HFFc6 (cell line): ENCODE measurements around the gene PHF3. TPM values are rescaled to one million over a fixed set of nuclear protein-coding genes. Genes with fewer than 3 reads are reported as not detected.

Experiments
- DNase-seq: peaks from one replicate; pipeline ENCODE4 v3.0.0-alpha.2; 2018
- H3K27ac Mint-ChIP-seq: 2 replicates; pipeline ENCODE4 v1.8.0; 2020; ENCODE audit warnings: mild to moderate bottlenecking, mixed read lengths
- H3K27me3 Mint-ChIP-seq: 2 replicates; pipeline ENCODE4 v1.8.0; 2021; ENCODE audit warnings: mild to moderate bottlenecking, moderate library complexity, mixed read lengths; ENCODE audit not compliant: insufficient read depth
- H3K36me3 Mint-ChIP-seq: 2 replicates; pipeline ENCODE4 v1.8.0; 2021; ENCODE audit warnings: low read depth, mixed read lengths
- H3K4me1 Mint-ChIP-seq: 2 replicates; pipeline ENCODE4 v1.8.0; 2020; ENCODE audit warnings: low read depth, mixed read lengths
- H3K4me3 Mint-ChIP-seq: 2 replicates; pipeline ENCODE4 v1.8.0; 2020; ENCODE audit warnings: mild to moderate bottlenecking, moderate library complexity, mixed read lengths
- H3K9me3 Mint-ChIP-seq: 2 replicates; pipeline ENCODE4 v1.8.0; 2020; ENCODE audit warnings: mild to moderate bottlenecking, mixed read lengths
- CTCF ChIP-seq: fragments of 200-600 bp; sonication (generic); IDR thresholded peaks from 2 replicates; pipeline ENCODE4 v1.5.0; 2021; ENCODE audit warnings: antibody characterized with exemption, mild to moderate bottlenecking
- total RNA-seq, 6 experiments: library from RNA; stranded (reverse); fragmentation: NEBNext Ultra II Directional; extraction: Animal tissue kit (Norgen Biotek cat#: 25700); gene quantifications; 2 replicates in 1 of 6; 3 replicates in 5 of 6; pipeline ENCODE4 v1.2.3, GENCODE V29; 2021

Gene PHF3
- total RNA-seq, 6 experiments from 2014 or later = 22.4 to 27.8 (median 26.2) TPM

GRCh38 chr6:63674635-63675034 lies 39.0 kb downstream of the PHF3 start:
- H3K36me3 Mint-ChIP-seq = no peaks in the 10 kb centered on the region; the same call in 1 of the 2 replicates
- H3K4me3 Mint-ChIP-seq = no peak overlapping the region
- H3K27me3 Mint-ChIP-seq = no peaks in the 10 kb centered on the region
- H3K4me1 Mint-ChIP-seq = peaks cover 10% of the 10 kb centered on the region
- no peaks in the 10 kb centered on the region for H3K9me3 Mint-ChIP-seq
- no peak for DNase-seq
- no peak overlapping the region for H3K27ac Mint-ChIP-seq
- TF ChIP-seq CTCF = no peak

GRCh38 chr6:63675138-63675537 lies 39.5 kb downstream of the PHF3 start:
- no peak overlapping the region for H3K27ac Mint-ChIP-seq
- peaks cover 10% of the 10 kb centered on the region for H3K4me1 Mint-ChIP-seq
- no peak for TF ChIP-seq CTCF
- H3K4me3 Mint-ChIP-seq = no peak overlapping the region
- H3K36me3 Mint-ChIP-seq = no peaks in the 10 kb centered on the region; the same call in 1 of the 2 replicates
- no peak for DNase-seq
- H3K27me3 Mint-ChIP-seq = no peaks in the 10 kb centered on the region
- H3K9me3 Mint-ChIP-seq = no peaks in the 10 kb centered on the region

- Mint-ChIP-seq H3K4me1 (no peaks in the 10 kb centered on the region), H3K27ac (no peak overlapping the region), H3K27me3 (no peaks in the 10 kb centered on the region), H3K4me3 (no peak overlapping the region), H3K9me3 (no peaks in the 10 kb centered on the region), H3K36me3 (no peaks in the 10 kb centered on the region; the same call in 1 of the 2 replicates)
- no peak for DNase-seq
- TF ChIP-seq CTCF = no peak
These were observed 41.0 kb downstream of the PHF3 start for GRCh38 chr6:63676412-63677114.

GRCh38 chr6:63677282-63677681 lies 41.7 kb downstream of the PHF3 start:
- Mint-ChIP-seq H3K27me3 (no peaks in the 10 kb centered on the region), H3K36me3 (no peaks in the 10 kb centered on the region; the same call in 1 of the 2 replicates)

GRCh38 chr6:63683071-63683603 lies 47.5 kb downstream of the PHF3 start:
- TF ChIP-seq CTCF = no peak
- Mint-ChIP-seq H3K36me3 (peaks cover 15% of the 10 kb centered on the region), H3K27ac (no peak overlapping the region), H3K9me3 (no peaks in the 10 kb centered on the region), H3K4me1 (0 out of 2 replicates have a peak, but pooled peaks cover 4% of the 10 kb centered on the region), H3K4me3 (no peak overlapping the region), H3K27me3 (no peaks in the 10 kb centered on the region)
- no peak for DNase-seq

More at GRCh38 chr6:63677282-63677681, 41.7 kb downstream of the PHF3 start:
- Mint-ChIP-seq H3K9me3 (no peaks in the 10 kb centered on the region), H3K4me3 (no peak overlapping the region), H3K4me1 (no peaks in the 10 kb centered on the region), H3K27ac (no peak overlapping the region)
- DNase-seq = no peak
- no peak for TF ChIP-seq CTCF
